HG03280 (cell line): ENCODE results near the gene RPH3AL.

Experiments used
- ATAC-seq: cut with Tn5 transposase; IDR thresholded peaks from one replicate; pipeline ENCODE4 v1.9.1; 2021; ENCODE audit warnings: mild to moderate bottlenecking, moderate library complexity; ENCODE audit not compliant: unreplicated experiment

The RPH3AL gene

GRCh38 chr17:303168-303567 lies 49.4 kb downstream of the RPH3AL start:
- ATAC-seq = no peak

- ATAC-seq = no peak
Observed at GRCh38 chr17:302300-302698, 50.3 kb downstream of the RPH3AL start.

- no peak for ATAC-seq
Observed at GRCh38 chr17:301681-302299, 50.8 kb downstream of the RPH3AL start.

- ATAC-seq = no peak
Observed at GRCh38 chr17:300881-301280, 51.7 kb downstream of the RPH3AL start.

- no peak for ATAC-seq
Observed at GRCh38 chr17:299546-299945, 53.1 kb downstream of the RPH3AL start.

GRCh38 chr17:298791-299450 lies 53.7 kb downstream of the RPH3AL start:
- ATAC-seq = no peak

DNA sequence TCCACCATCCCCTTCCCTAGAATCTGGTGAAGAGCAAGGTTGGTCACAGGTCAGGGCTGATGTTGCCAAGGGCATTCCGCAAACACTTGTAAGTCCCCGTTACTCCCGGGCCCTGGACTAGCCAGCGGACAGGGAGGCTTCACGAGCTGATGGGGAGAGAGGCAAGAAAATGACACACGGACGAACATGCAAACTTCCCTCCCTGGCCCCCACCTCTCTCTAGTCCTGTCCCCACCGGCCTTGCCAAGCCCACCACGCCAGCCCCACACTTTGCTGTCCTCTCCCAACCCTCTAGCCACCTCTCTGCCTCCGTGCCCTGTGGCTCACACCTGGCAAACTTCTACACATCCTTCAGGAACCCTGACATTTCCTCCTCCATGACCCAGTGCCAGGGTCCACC lies 54.8 kb downstream of the RPH3AL start:
- ATAC-seq = no peak

- ATAC-seq = no peak
Observed at GRCh38 chr17:296906-297690, 55.5 kb downstream of the RPH3AL start.

GRCh38 chr17:296379-296778 lies 56.2 kb downstream of the RPH3AL start:
- ATAC-seq = no peak

GRCh38 chr17:292531-293382 lies 59.9 kb downstream of the RPH3AL start:
- ATAC-seq = no peak

GRCh38 chr17:292016-292415 lies 60.6 kb downstream of the RPH3AL start:
- no peak for ATAC-seq

GRCh38 chr17:291587-291986 lies 61.0 kb downstream of the RPH3AL start:
- no peak for ATAC-seq

GRCh38 chr17:290626-291025 lies 62.0 kb downstream of the RPH3AL start:
- no peak for ATAC-seq

DNA sequence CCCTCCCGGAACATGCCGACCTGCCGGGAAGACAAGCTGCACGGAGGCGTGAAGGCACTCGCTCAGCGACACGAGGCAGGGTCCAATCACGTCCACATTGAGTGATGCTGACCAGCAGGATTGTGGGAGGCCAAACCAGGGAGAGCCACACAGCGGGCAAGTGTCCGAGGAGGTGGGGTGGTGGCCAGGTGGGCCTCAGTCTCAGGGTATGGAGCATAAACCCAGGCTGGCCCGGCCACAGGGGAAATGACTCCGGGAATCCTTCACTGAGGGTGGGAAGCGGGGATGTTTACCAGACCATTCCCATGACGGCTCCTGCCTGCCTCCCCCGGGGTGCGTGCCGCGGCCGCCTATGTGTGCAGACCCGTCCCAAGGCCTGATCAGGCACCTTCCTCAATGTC lies 62.5 kb downstream of the RPH3AL start:
- ATAC-seq = no peak

DNA sequence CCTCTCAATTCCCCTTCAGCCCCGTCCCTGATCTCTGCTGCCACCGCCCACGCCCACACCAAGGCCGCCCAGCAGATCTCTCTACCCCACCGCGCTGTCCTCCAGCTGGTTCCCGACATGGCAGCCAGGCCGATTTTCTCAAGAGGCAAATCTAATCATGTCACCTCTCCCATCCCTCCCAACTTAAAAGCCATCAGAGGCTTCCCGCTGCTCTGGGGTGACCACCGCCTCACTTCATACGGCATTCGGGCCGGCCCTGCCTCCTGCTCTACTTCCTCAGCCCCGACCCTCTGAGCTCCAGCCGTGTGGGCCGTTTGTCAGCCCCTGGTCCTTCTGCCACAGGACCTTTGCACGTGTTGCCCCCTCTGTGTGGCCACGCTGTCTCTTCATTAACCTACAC lies 63.2 kb downstream of the RPH3AL start:
- ATAC-seq = no peak

DNA sequence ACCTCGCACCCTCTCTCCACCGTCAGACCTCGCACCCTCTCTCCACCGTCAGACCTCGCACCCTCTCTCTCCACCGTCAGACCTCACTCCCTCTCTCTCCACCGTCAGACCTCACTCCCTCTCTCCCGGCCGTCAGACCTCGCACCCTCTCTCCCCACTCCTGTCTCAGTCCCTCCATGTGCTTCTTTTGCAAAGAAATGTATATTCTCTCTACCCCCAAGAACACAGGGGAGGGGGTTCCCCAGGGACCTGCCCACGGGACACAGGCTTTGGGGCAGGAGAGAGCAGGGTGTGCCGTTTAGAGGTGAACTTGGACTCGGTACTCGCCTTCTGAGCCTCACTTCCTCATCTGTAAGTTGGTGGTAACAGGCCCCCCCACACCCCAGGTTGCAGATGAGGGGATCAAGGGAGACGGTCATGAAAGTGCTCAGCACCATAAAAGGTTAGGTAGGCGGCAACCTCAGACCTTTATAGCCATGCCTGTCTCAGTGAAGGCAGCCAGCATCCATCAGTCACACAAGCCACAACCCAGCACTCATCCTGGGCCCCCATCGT lies 63.7 kb downstream of the RPH3AL start:
- no peak for ATAC-seq

GRCh38 chr17:286571-286970 lies 66.0 kb downstream of the RPH3AL start:
- no peak for ATAC-seq

- no peak for ATAC-seq
Observed at GRCh38 chr17:285751-286422, 66.7 kb downstream of the RPH3AL start.

GRCh38 chr17:284676-285355 lies 67.8 kb downstream of the RPH3AL start:
- ATAC-seq = no peak
